Adipocyte (in vitro differentiated cells): ENCODE data around the gene CD207.
"Not testable (repeated sequence)": the region's sequence is repeated elsewhere in the genome, so short reads cannot be mapped to it uniquely, and the experiment has no call there.

Experiments
- DNase-seq: peaks from one replicate; pipeline ENCODE4 v3.0.0-alpha.2; 2015; ENCODE audit warnings: low read depth
- H3K27me3 ChIP-seq: replicated peaks from 2 replicates; pipeline ENCODE4 v1.7.0; 2013; ENCODE audit warnings: mild to moderate bottlenecking, low read length, moderate library complexity; ENCODE audit not compliant: control insufficient read depth, insufficient read depth
- H3K36me3 ChIP-seq: 2 replicates; pipeline ENCODE4 v1.7.0; 2013; ENCODE audit warnings: low read length, mild to moderate bottlenecking, moderate library complexity; ENCODE audit not compliant: control insufficient read depth, insufficient read depth, severe bottlenecking
- H3K4me1 ChIP-seq: 2 replicates; pipeline ENCODE4 v1.7.0; 2013; ENCODE audit warnings: mild to moderate bottlenecking, low read length, moderate library complexity; ENCODE audit not compliant: control insufficient read depth, insufficient read depth
- H3K4me3 ChIP-seq: 2 replicates; pipeline ENCODE4 v1.7.0; 2013; ENCODE audit warnings: mild to moderate bottlenecking, low read length, moderate library complexity
- H3K9ac ChIP-seq: 2 replicates; pipeline ENCODE4 v1.7.0; 2013; ENCODE audit warnings: mild to moderate bottlenecking, low read length, moderate library complexity
- H3K9me3 ChIP-seq: 2 replicates; pipeline ENCODE4 v1.7.0; 2013; ENCODE audit warnings: mild to moderate bottlenecking, low read length, moderate library complexity; ENCODE audit not compliant: control insufficient read depth

CD207 gene

GRCh38 chr2:70835643-70836042 lies at the start of gene CD207:
Gene CD207, minus strand, starts transcription at chr2:70835816. Its CDS starts 40 bp downstream, at chr2:70835776.
- peaks cover 60% of the 10 kb centered on the region for H3K27me3 ChIP-seq
- peaks cover 4% of the 10 kb centered on the region for H3K9me3 ChIP-seq
- no peak within 1 kb of the TSS for H3K4me3 ChIP-seq
- H3K9ac ChIP-seq, result no peak within 1 kb of the TSS
- no peak for DNase-seq
- no peaks in the 10 kb centered on the region for H3K36me3 ChIP-seq
- peaks cover 3% of the 10 kb centered on the region for H3K4me1 ChIP-seq

- DNase-seq, H3K9ac ChIP-seq, H3K36me3 ChIP-seq, H3K4me3 ChIP-seq, H3K4me1 ChIP-seq: not testable (repeated sequence)
- Histone ChIP-seq H3K27me3 (peaks cover 31% of the 10 kb centered on the region), H3K9me3 (peaks cover 14% of the 10 kb centered on the region)
These were observed 42.9 kb upstream of the CD207 start for GRCh38 chr2:70878543-70878942.

- not testable (repeated sequence) for H3K9me3 ChIP-seq, DNase-seq, H3K4me3 ChIP-seq, H3K9ac ChIP-seq, H3K4me1 ChIP-seq, H3K36me3 ChIP-seq
- peaks cover 39% of the 10 kb centered on the region for H3K27me3 ChIP-seq
These were observed 40.5 kb upstream of the CD207 start for GRCh38 chr2:70876138-70876537.

- Histone ChIP-seq H3K9ac (no peak overlapping the region), H3K9me3 (peaks cover 4% of the 10 kb centered on the region), H3K4me3 (no peak overlapping the region), H3K27me3 (peaks cover 51% of the 10 kb centered on the region), H3K36me3 (no peaks in the 10 kb centered on the region), H3K4me1 (no peaks in the 10 kb centered on the region)
- no peak for DNase-seq
These were observed 37.9 kb upstream of the CD207 start for GRCh38 chr2:70873541-70873940.

- DNase-seq, result peak; percentile 91
- Histone ChIP-seq H3K4me3 (no peak overlapping the region), H3K36me3 (no peaks in the 10 kb centered on the region), H3K9ac (no peak overlapping the region), H3K9me3 (no peaks in the 10 kb centered on the region), H3K4me1 (no peaks in the 10 kb centered on the region), H3K27me3 (peaks cover 51% of the 10 kb centered on the region)
These were observed 36.0 kb upstream of the CD207 start for GRCh38 chr2:70871398-70872211.

GRCh38 chr2:70870790-70871189 lies 35.2 kb upstream of the CD207 start:
- Histone ChIP-seq H3K9ac (no peak overlapping the region), H3K4me3 (no peak overlapping the region), H3K4me1 (no peaks in the 10 kb centered on the region), H3K27me3 (peaks cover 50% of the 10 kb centered on the region), H3K36me3 (no peaks in the 10 kb centered on the region), H3K9me3 (no peaks in the 10 kb centered on the region)
- DNase-seq, result no peak

- no peaks in the 10 kb centered on the region for H3K4me1 ChIP-seq
These were observed 33.4 kb upstream of the CD207 start for GRCh38 chr2:70868970-70869369.

GRCh38 chr2:70861777-70862625 lies 26.4 kb upstream of the CD207 start:
- DNase-seq, result peak; percentile 91
- H3K9ac ChIP-seq, result no peak overlapping the region
- no peaks in the 10 kb centered on the region for H3K36me3 ChIP-seq
- no peaks in the 10 kb centered on the region for H3K4me1 ChIP-seq
- no peaks in the 10 kb centered on the region for H3K9me3 ChIP-seq
- peaks cover 71% of the 10 kb centered on the region for H3K27me3 ChIP-seq
- H3K4me3 ChIP-seq, result no peak overlapping the region

More at GRCh38 chr2:70868970-70869369, 33.4 kb upstream of the CD207 start:
- Histone ChIP-seq H3K27me3 (peaks cover 55% of the 10 kb centered on the region), H3K36me3 (no peaks in the 10 kb centered on the region), H3K4me3 (no peak overlapping the region), H3K9ac (no peak overlapping the region), H3K9me3 (no peaks in the 10 kb centered on the region)
- DNase-seq, result no peak

- Histone ChIP-seq H3K9me3 (no peaks in the 10 kb centered on the region), H3K4me1 (no peaks in the 10 kb centered on the region), H3K9ac (no peak overlapping the region), H3K4me3 (no peak overlapping the region), H3K27me3 (peaks cover 37% of the 10 kb centered on the region), H3K36me3 (no peaks in the 10 kb centered on the region)
- DNase-seq, result peak; percentile 8
These were observed 20.1 kb upstream of the CD207 start for GRCh38 chr2:70855667-70856066.

- H3K4me3 ChIP-seq, result no peak overlapping the region
- H3K9me3 ChIP-seq, result no peaks in the 10 kb centered on the region
- no peak overlapping the region for H3K9ac ChIP-seq
- peaks cover 26% of the 10 kb centered on the region for H3K27me3 ChIP-seq
- no peaks in the 10 kb centered on the region for H3K36me3 ChIP-seq
- H3K4me1 ChIP-seq, result no peaks in the 10 kb centered on the region
- DNase-seq, result no peak
These were observed 18.8 kb upstream of the CD207 start for GRCh38 chr2:70854411-70854810.

GRCh38 chr2:70852824-70853223 lies 17.2 kb upstream of the CD207 start:
- H3K9me3 ChIP-seq, result no peaks in the 10 kb centered on the region
- no peaks in the 10 kb centered on the region for H3K4me1 ChIP-seq
- DNase-seq, result no peak
- H3K4me3 ChIP-seq, result no peak overlapping the region
- peaks cover 28% of the 10 kb centered on the region for H3K27me3 ChIP-seq
- no peak overlapping the region for H3K9ac ChIP-seq
- H3K36me3 ChIP-seq, result no peaks in the 10 kb centered on the region
